Testis (tissue), 3 donors: Measurements from ENCODE around the gene APC2. TPM values are rescaled to one million over a fixed set of nuclear protein-coding genes. Genes with fewer than 3 reads are reported as not detected.

ENCODE experiments used
- DNase-seq: peaks from one replicate; pipeline ENCODE4 v3.0.0-alpha.2; 2019
- H3K27ac ChIP-seq, 2 donors: fragments of 200-600 bp; sonication (generic); one replicate each; pipeline ENCODE4 v1.5.1; 2019
- H3K27me3 ChIP-seq: fragments of 200-600 bp; sonication (generic); one replicate; pipeline ENCODE4 v1.5.1; 2019
- H3K36me3 ChIP-seq: fragments of 200-600 bp; sonication (generic); one replicate; pipeline ENCODE4 v1.5.1; 2017; ENCODE audit warnings: low read depth; ENCODE audit errors: missing control alignments
- H3K4me1 ChIP-seq: fragments of 200-600 bp; sonication (generic); one replicate; pipeline ENCODE4 v1.5.1; 2019
- H3K4me3 ChIP-seq, 2 donors: fragments of 200-600 bp; sonication (generic); one replicate each; pipeline ENCODE4 v1.5.1; 2017 to 2019
- H3K9me3 ChIP-seq: fragments of 200-600 bp; sonication (generic); one replicate; pipeline ENCODE4 v1.5.1; 2017
- CTCF ChIP-seq, 3 experiments: fragments of 450-650 bp in 2 of 3; fragments of 200-600 bp in 1 of 3; sonication (generic) in 1 of 3; IDR thresholded peaks; one replicate each; pipeline ENCODE4 v1.5.1; 2016 to 2019; ENCODE audit warnings: antibody characterized with exemption in 3 of 3, mild to moderate bottlenecking in 2 of 3, moderate library complexity in 1 of 3
- POLR2A ChIP-seq: fragments of 450-650 bp; IDR thresholded peaks from one replicate; pipeline ENCODE4 v1.6.1; 2017; ENCODE audit warnings: antibody characterized with exemption, mild to moderate bottlenecking, moderate library complexity
- WGBS, 2 donors: methylation state at CpG; one replicate each; pipeline ENCODE4 v1.1.5; 2018; 5-methylcytosine and 5-hydroxymethylcytosine counted together
- intact Hi-C: fragments of 100-400 bp; cut with DNase I; formaldehyde crosslinking; loops from one replicate; pipeline ENCODE4 v1.15.1; 2023; ENCODE audit warnings: low total_unique reads
- polyA plus RNA-seq: library from polyadenylated mRNA; stranded (reverse); fragments of 350-450 nt; fragmentation: Illumina TruSeq; extraction: RNeasy Lipid Tissue Mini Kit (QIAGEN cat#74804); gene quantifications from one replicate; pipeline ENCODE4 v1.2.3, GENCODE V29; 2014; ENCODE audit warnings: low read depth, low replicate concordance; ENCODE audit not compliant: insufficient read depth
- total RNA-seq, 2 donors: library from RNA; depleted of rRNA; stranded (reverse); fragments of >200 nt; gene quantifications; one replicate each; pipeline ENCODE4 v1.2.3, GENCODE V29; 2016

Gene APC2
- total and polyA plus RNA-seq, 3 donors from 2014 or later, result 2.8 to 5.9 (median 4.6) TPM

- H3K4me1 ChIP-seq, result peaks cover 32% of the 10 kb centered on the region
- DNase-seq, result peak; percentile 95
- peak overlapping the region; percentile 39 to 57 for H3K4me3 ChIP-seq
- H3K27me3 ChIP-seq, result no peaks in the 10 kb centered on the region
- 1% methylated on average over 23 to 35 of the region's 46 CpGs for WGBS, 2 donors
- TF ChIP-seq POLR2A, result no peak
- TF ChIP-seq CTCF (IDR thresholded peaks at IDR 0.05), result peak in 2 of 3 experiments; percentile 22 to 24
- H3K36me3 ChIP-seq, result no peaks in the 10 kb centered on the region
- peak overlapping the region; percentile 84 to 89 for H3K27ac ChIP-seq
- H3K9me3 ChIP-seq, result no peaks in the 10 kb centered on the region
- intact Hi-C loops, result no loop called here
These were observed 58.0 kb downstream of the APC2 start for GRCh38 chr19:1507763-1508506.

DNA sequence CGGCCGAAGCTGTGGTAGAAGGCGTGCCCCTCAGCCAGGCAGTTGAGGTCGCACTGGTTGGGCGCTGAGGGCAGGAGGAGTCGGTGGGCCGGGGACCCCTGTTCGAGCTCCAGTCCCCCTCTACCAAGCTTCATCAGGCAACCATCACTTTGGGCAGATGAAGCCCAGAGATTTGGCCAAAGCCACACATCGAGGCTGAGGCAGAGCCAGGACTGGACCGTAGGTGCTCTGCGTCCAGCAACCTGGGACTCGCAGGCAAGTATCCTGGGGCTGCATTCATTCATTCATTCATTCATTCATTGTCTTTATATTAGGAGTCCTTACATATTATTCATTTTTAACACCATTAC, 58.6 kb downstream of the APC2 start:
- Histone ChIP-seq H3K36me3 (no peaks in the 10 kb centered on the region), H3K27ac (peak overlapping the region; percentile 84 to 89), H3K9me3 (no peaks in the 10 kb centered on the region), H3K27me3 (no peaks in the 10 kb centered on the region), H3K4me1 (peaks cover 27% of the 10 kb centered on the region), H3K4me3 (peak overlapping the region in 1 of 2 donors; percentile 57)
- DNase-seq, result no peak
- TF ChIP-seq POLR2A (no peak), CTCF (IDR thresholded peaks at IDR 0.05) (no peak)
- intact Hi-C loops, result no loop called here
- WGBS, 2 donors, result 34 to 40% methylated on average over 8 of the region's 12 CpGs

- 55 to 67% methylated on average over 9 to 11 of the region's 11 CpGs for WGBS, 2 donors
- no peaks in the 10 kb centered on the region for H3K27me3 ChIP-seq
- no peak overlapping the region for H3K4me3 ChIP-seq
- no peaks in the 10 kb centered on the region for H3K9me3 ChIP-seq
- no peaks in the 10 kb centered on the region for H3K36me3 ChIP-seq
- peaks cover 20% of the 10 kb centered on the region for H3K4me1 ChIP-seq
- peak overlapping the region; percentile 44 to 64 for H3K27ac ChIP-seq
- TF ChIP-seq CTCF (IDR thresholded peaks at IDR 0.05) (no peak), POLR2A (no peak)
- intact Hi-C loops, result no loop called here
- DNase-seq, result no peak
These were observed 59.9 kb downstream of the APC2 start for GRCh38 chr19:1509602-1510441.

DNA sequence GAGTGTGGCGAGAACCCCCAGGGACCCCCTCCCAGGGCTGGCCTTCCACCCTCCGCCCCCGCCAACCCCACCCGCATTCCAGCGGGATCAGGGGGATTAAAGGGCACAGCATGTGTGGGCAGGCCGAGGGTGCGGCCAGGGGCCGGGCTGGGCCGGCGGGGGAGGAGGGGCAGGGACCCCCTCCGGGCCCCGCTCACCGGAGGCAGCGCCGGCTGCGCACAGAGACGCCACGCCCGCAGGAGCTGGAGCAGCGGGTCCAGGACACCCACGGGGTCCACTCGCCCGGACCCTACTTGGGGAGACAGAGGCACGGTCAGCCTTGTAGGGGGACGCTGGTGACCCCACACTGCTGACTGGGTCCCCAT, 60.5 kb downstream of the APC2 start:
- no peak for TF ChIP-seq POLR2A
- TF ChIP-seq CTCF (IDR thresholded peaks at IDR 0.05), result no peak
- 48 to 95% methylated on average over 4 to 21 of the region's 25 CpGs for WGBS, 2 donors
- intact Hi-C loops, result no loop called here
- Histone ChIP-seq H3K27me3 (no peaks in the 10 kb centered on the region), H3K4me1 (peaks cover 20% of the 10 kb centered on the region), H3K36me3 (no peaks in the 10 kb centered on the region), H3K9me3 (no peaks in the 10 kb centered on the region), H3K4me3 (no peak overlapping the region), H3K27ac (peak overlapping the region; percentile 44 to 64)
- DNase-seq, result no peak
